HEK293 (cell line): ENCODE data around the gene LAMC2.
A peak's percentile ranks its signal among the peaks of the same experiment; 100 is the strongest.

Experiments
- CTCF ChIA-PET: fragments of 350-600 bp; formaldehyde crosslinking; extraction: SDS; loops from one replicate; lab custom pipeline; 2021; ENCODE audit warnings: antibody characterized with exemption; lab: Yijun Ruan, JAX
- POLR2A ChIA-PET: fragments of 300-600 bp; formaldehyde crosslinking; extraction: SDS; loops from one replicate; lab custom pipeline; 2020; ENCODE audit warnings: antibody characterized with exemption, inconsistent platforms; lab: Yijun Ruan, JAX
- H3K27ac ChIP-seq: fragments of 200-500 bp; sonication (Bioruptor generic); 2 replicates; pipeline ENCODE4 v1.5.1; 2014; ENCODE audit warnings: low read depth, low read length, control low read depth, inconsistent platforms; ENCODE audit errors: extremely low read depth
- H3K36me3 ChIP-seq, 2 experiments: fragments of 200-500 bp in 1 of 2; sonication (Bioruptor generic) in 1 of 2; 1 replicate in 1 of 2; 2 replicates in 1 of 2; pipeline ENCODE4 v1.5.1; 2014 to 2017; ENCODE audit warnings: inconsistent platforms in 2 of 2, low read length in 2 of 2; ENCODE audit not compliant: control insufficient read depth in 2 of 2, insufficient read depth in 1 of 2
- H3K4me1 ChIP-seq: fragments of 200-500 bp; sonication (Bioruptor generic); 2 replicates; pipeline ENCODE4 v1.5.1; 2014; ENCODE audit warnings: mild to moderate bottlenecking, low read length, inconsistent platforms; ENCODE audit not compliant: control insufficient read depth, insufficient read depth
- H3K4me3 ChIP-seq: 2 replicates; pipeline ENCODE4 v1.5.1; 2011; ENCODE audit warnings: low read depth, mild to moderate bottlenecking, control low read depth, low read length, moderate library complexity
- H3K9me3 ChIP-seq: fragments of 200-500 bp; sonication (Bioruptor generic); 2 replicates; pipeline ENCODE4 v1.5.1; 2014; ENCODE audit warnings: low read depth, low read length, inconsistent platforms; ENCODE audit not compliant: control insufficient read depth, insufficient read depth
- BCL11A ChIP-seq: fragments of 450-650 bp; formaldehyde crosslinking; IDR thresholded peaks from 2 replicates; pipeline ENCODE4 v1.5.1; 2016; ENCODE audit warnings: low read depth, missing biosample characterization, missing genetic modification characterization
- GLIS1 ChIP-seq: fragments of 450-650 bp; formaldehyde crosslinking; IDR thresholded peaks from 2 replicates; pipeline ENCODE4 v1.5.1; 2016; ENCODE audit warnings: missing biosample characterization, missing genetic modification characterization
- INSM2 ChIP-seq: fragments of 450-650 bp; formaldehyde crosslinking; IDR thresholded peaks from 2 replicates; pipeline ENCODE4 v1.5.1; 2016; ENCODE audit warnings: missing biosample characterization, missing genetic modification characterization
- SP7 ChIP-seq: fragments of 450-650 bp; formaldehyde crosslinking; IDR thresholded peaks from 2 replicates; pipeline ENCODE4 v1.5.1; 2016; ENCODE audit warnings: missing biosample characterization, missing genetic modification characterization
- TRIM28 ChIP-seq: IDR thresholded peaks from 2 replicates; pipeline ENCODE4 v1.6.1; 2011; ENCODE audit warnings: low read length, control low read depth, borderline replicate concordance
- YY2 ChIP-seq: fragments of 450-650 bp; formaldehyde crosslinking; IDR thresholded peaks from 2 replicates; pipeline ENCODE4 v1.5.1; 2016; ENCODE audit warnings: missing biosample characterization, missing genetic modification characterization
- ZBTB7A ChIP-seq: fragments of 450-650 bp; formaldehyde crosslinking; IDR thresholded peaks from 2 replicates; pipeline ENCODE4 v1.5.1; 2016; ENCODE audit warnings: low read depth, missing biosample characterization, missing genetic modification characterization
- ZBTB8A ChIP-seq: fragments of 450-650 bp; formaldehyde crosslinking; IDR thresholded peaks from 2 replicates; pipeline ENCODE4 v1.5.1; 2016; ENCODE audit warnings: missing biosample characterization, missing genetic modification characterization
- ZNF138 ChIP-seq: fragments of 450-650 bp; formaldehyde crosslinking; IDR thresholded peaks from 2 replicates; pipeline ENCODE4 v1.5.1; 2016; ENCODE audit warnings: missing biosample characterization, missing genetic modification characterization, borderline replicate concordance
- ZNF211 ChIP-seq: fragments of 450-650 bp; formaldehyde crosslinking; IDR thresholded peaks from 2 replicates; pipeline ENCODE4 v1.5.1; 2016; ENCODE audit warnings: low read depth, missing biosample characterization, missing genetic modification characterization
- ZNF239 ChIP-seq: fragments of 450-650 bp; formaldehyde crosslinking; IDR thresholded peaks from 2 replicates; pipeline ENCODE4 v1.5.1; 2016; ENCODE audit warnings: missing biosample characterization, missing genetic modification characterization
- ZNF26 ChIP-seq: fragments of 450-650 bp; formaldehyde crosslinking; IDR thresholded peaks from 2 replicates; pipeline ENCODE4 v1.5.1; 2016; ENCODE audit warnings: missing biosample characterization, missing genetic modification characterization
- ZNF366 ChIP-seq: fragments of 450-650 bp; formaldehyde crosslinking; conservative IDR thresholded peaks from 2 replicates; pipeline ENCODE4 v1.5.1; 2016; ENCODE audit warnings: missing biosample characterization, missing genetic modification characterization
- ZNF449 ChIP-seq: fragments of 450-650 bp; formaldehyde crosslinking; IDR thresholded peaks from 2 replicates; pipeline ENCODE4 v1.5.1; 2017; ENCODE audit warnings: missing biosample characterization, mild to moderate bottlenecking, missing genetic modification characterization, moderate library complexity
- ZNF488 ChIP-seq: fragments of 450-650 bp; formaldehyde crosslinking; IDR thresholded peaks from 2 replicates; pipeline ENCODE4 v1.5.1; 2016; ENCODE audit warnings: missing biosample characterization, missing genetic modification characterization
- ZNF555 ChIP-seq: fragments of 450-650 bp; formaldehyde crosslinking; conservative IDR thresholded peaks from 2 replicates; pipeline ENCODE4 v1.5.1; 2017; ENCODE audit warnings: missing biosample characterization, mild to moderate bottlenecking, missing genetic modification characterization, inconsistent platforms
- ZNF571 ChIP-seq: fragments of 450-650 bp; formaldehyde crosslinking; IDR thresholded peaks from 2 replicates; pipeline ENCODE4 v1.5.0; 2017; ENCODE audit warnings: missing biosample characterization, missing genetic modification characterization
- ZNF585B ChIP-seq: fragments of 450-650 bp; formaldehyde crosslinking; IDR thresholded peaks from 2 replicates; pipeline ENCODE4 v1.5.1; 2016; ENCODE audit warnings: missing biosample characterization, missing genetic modification characterization
- ZNF610 ChIP-seq: fragments of 450-650 bp; formaldehyde crosslinking; IDR thresholded peaks from 2 replicates; pipeline ENCODE4 v1.5.1; 2016; ENCODE audit warnings: missing biosample characterization, missing genetic modification characterization, borderline replicate concordance
- ZNF670 ChIP-seq: fragments of 450-650 bp; formaldehyde crosslinking; IDR thresholded peaks from 2 replicates; pipeline ENCODE4 v1.5.1; 2016; ENCODE audit warnings: missing biosample characterization, missing genetic modification characterization, low read depth
- ZNF701 ChIP-seq: fragments of 450-650 bp; formaldehyde crosslinking; IDR thresholded peaks from 2 replicates; pipeline ENCODE4 v1.5.1; 2016; ENCODE audit warnings: missing biosample characterization, missing genetic modification characterization
- ZNF785 ChIP-seq: fragments of 450-650 bp; formaldehyde crosslinking; IDR thresholded peaks from 2 replicates; pipeline ENCODE4 v1.5.1; 2016; ENCODE audit warnings: missing biosample characterization, missing genetic modification characterization
- ZNF791 ChIP-seq: fragments of 450-650 bp; formaldehyde crosslinking; IDR thresholded peaks from 2 replicates; pipeline ENCODE4 v1.5.1; 2016; ENCODE audit warnings: missing biosample characterization, missing genetic modification characterization

The LAMC2 gene

GRCh38 chr1:183231545-183231944, 45.5 kb downstream of the LAMC2 start:
- Histone ChIP-seq H3K4me3 (no peak overlapping the region), H3K4me1 (peaks cover 6% of the 10 kb centered on the region), H3K27ac (no peak overlapping the region), H3K36me3 (no peaks in the 10 kb centered on the region), H3K9me3 (no peaks in the 10 kb centered on the region)
- ChIA-PET CTCF (interaction anchor here (0.6 to 1.3 kb wide), 3 partner anchors 90 to 308 kb away, joined by 3 to 6 read pairs (median 5); no protein-coding TSS in a partner anchor), POLR2A (no interaction called here)
- TF ChIP-seq ZNF449 (tag by site-specific recombination) (no peak), ZNF555 (no peak), ZNF785 (tag by site-specific recombination) (no peak), ZNF211 (tag by site-specific recombination) (no peak), ZNF488 (tag by site-specific recombination) (no peak), ZNF701 (tag by site-specific recombination) (no peak), ZNF26 (tag by site-specific recombination) (no peak), BCL11A (tag by site-specific recombination) (no peak), ZNF791 (tag by site-specific recombination) (no peak), TRIM28 (no peak), ZNF670 (tag by site-specific recombination) (no peak), GLIS1 (tag by site-specific recombination) (no peak), ZNF239 (tag by site-specific recombination) (no peak), YY2 (tag by site-specific recombination) (no peak), INSM2 (tag by site-specific recombination) (no peak)

- no peaks in the 10 kb centered on the region for H3K9me3 ChIP-seq
- ChIA-PET CTCF (no interaction called here), POLR2A (no interaction called here)
- no peaks in the 10 kb centered on the region for H3K36me3 ChIP-seq
- peaks cover 6% of the 10 kb centered on the region for H3K4me1 ChIP-seq
- TF ChIP-seq ZNF585B (no peak), ZBTB7A (tag by site-specific recombination) (no peak), ZNF610 (tag by site-specific recombination) (no peak), ZBTB8A (tag by site-specific recombination) (no peak), ZNF366 (tag by site-specific recombination) (peak; percentile 93), ZNF138 (no peak), SP7 (tag by site-specific recombination) (no peak), ZNF571 (tag by site-specific recombination) (no peak)
- no peak overlapping the region for H3K27ac ChIP-seq
- no peak overlapping the region for H3K4me3 ChIP-seq
Observed at GRCh38 chr1:183233113-183233512, 47.0 kb downstream of the LAMC2 start.
